Measurements from ENCODE around the gene CYGB. TPM values are rescaled to one million over a fixed set of nuclear protein-coding genes. Genes with fewer than 3 reads are reported as not detected.

CYGB gene
- total and polyA plus RNA-seq, 2 of the 13 experiments (the other 11 are each of a cell fraction or from before 2014, with no cell fraction given), result 18.9 to 27.1 TPM

DNA sequence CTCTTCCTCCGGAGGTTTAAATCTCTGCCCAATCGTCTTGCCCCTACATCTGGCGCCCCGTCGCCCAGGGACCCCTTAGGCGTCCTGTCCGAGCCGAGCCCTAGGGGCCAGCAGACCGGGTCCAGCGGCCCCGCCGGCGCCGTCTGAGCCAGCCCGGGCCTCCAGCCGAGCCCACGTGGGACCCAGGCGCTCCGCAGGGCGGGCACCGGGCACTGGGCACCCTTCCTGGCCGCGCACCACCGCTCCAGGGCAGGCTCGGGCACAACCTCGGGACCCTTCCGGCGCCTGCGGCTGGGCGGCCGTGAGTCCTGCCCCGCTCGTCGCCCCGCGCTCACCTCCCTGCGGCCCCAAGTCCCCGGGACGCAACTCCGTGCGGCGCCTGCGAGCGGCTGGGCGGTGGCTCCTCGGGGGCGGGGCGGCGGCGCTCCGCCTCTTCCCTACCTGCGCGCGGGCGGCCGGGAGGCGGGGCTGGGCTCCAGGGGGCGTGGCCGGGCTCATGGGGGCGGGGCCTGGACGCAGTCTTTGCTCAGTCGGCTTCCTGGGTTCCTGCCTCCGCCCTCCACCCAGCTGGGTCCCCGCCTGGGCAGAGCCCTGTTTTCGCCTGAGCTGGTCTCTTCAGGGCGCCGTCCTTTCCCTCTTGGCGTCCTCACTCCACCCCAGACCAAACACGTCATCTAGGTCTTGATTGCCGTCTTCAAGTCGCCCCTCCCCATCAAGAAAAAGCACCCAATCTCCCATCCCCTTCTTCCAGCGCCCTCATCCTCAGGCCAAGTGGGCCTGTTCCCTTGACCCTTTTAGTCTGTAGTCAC is 36.3 kb downstream of the CYGB start, which contains the start of gene RHBDF2 (continued):
- TF ChIP-seq, protein P1, sequence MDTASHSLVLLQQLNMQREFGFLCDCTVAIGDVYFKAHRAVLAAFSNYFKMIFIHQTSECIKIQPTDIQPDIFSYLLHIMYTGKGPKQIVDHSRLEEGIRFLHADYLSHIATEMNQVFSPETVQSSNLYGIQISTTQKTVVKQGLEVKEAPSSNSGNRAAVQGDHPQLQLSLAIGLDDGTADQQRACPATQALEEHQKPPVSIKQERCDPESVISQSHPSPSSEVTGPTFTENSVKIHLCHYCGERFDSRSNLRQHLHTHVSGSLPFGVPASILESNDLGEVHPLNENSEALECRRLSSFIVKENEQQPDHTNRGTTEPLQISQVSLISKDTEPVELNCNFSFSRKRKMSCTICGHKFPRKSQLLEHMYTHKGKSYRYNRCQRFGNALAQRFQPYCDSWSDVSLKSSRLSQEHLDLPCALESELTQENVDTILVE (CRISPR knock-in tag; IDR thresholded peaks at IDR 0.05), result no peak
- TF ChIP-seq SRSF1 (optimal IDR thresholded peaks at IDR 0.05; ENCODE audit: low read depth, low read length) (no peak), IRF2 (CRISPR knock-in tag; IDR thresholded peaks at IDR 0.05) (0 out of 2 replicates have a peak, but pooled peaks have one; percentile 28), NFIC (IDR thresholded peaks at IDR 0.05; ENCODE audit: low read length) (no peak), CBFB (CRISPR knock-in tag; IDR thresholded peaks at IDR 0.05) (no peak), GFI1 (CRISPR knock-in tag; IDR thresholded peaks at IDR 0.05; ENCODE audit: borderline replicate concordance) (no peak), REPIN1 (CRISPR knock-in tag; IDR thresholded peaks at IDR 0.05; ENCODE audit: borderline replicate concordance, low read depth) (no peak), DNMT1 (CRISPR knock-in tag; IDR thresholded peaks at IDR 0.05) (0 out of 2 replicates have a peak, but pooled peaks have one; percentile 61), SMARCC2 (IDR thresholded peaks at IDR 0.05) (no peak), ZNF672 (CRISPR knock-in tag; IDR thresholded peaks at IDR 0.05) (no peak), JARID2 (CRISPR knock-in tag; IDR thresholded peaks at IDR 0.05; ENCODE audit: insufficient replicate concordance) (no peak), NCOA2 (CRISPR knock-in tag; IDR thresholded peaks at IDR 0.05) (no peak), RFXAP (CRISPR knock-in tag; IDR thresholded peaks at IDR 0.05; ENCODE audit: borderline replicate concordance) (no peak), ZBTB38 (CRISPR knock-in tag; IDR thresholded peaks at IDR 0.05) (peak; percentile 87)
- TF ChIP-seq, protein P2, sequence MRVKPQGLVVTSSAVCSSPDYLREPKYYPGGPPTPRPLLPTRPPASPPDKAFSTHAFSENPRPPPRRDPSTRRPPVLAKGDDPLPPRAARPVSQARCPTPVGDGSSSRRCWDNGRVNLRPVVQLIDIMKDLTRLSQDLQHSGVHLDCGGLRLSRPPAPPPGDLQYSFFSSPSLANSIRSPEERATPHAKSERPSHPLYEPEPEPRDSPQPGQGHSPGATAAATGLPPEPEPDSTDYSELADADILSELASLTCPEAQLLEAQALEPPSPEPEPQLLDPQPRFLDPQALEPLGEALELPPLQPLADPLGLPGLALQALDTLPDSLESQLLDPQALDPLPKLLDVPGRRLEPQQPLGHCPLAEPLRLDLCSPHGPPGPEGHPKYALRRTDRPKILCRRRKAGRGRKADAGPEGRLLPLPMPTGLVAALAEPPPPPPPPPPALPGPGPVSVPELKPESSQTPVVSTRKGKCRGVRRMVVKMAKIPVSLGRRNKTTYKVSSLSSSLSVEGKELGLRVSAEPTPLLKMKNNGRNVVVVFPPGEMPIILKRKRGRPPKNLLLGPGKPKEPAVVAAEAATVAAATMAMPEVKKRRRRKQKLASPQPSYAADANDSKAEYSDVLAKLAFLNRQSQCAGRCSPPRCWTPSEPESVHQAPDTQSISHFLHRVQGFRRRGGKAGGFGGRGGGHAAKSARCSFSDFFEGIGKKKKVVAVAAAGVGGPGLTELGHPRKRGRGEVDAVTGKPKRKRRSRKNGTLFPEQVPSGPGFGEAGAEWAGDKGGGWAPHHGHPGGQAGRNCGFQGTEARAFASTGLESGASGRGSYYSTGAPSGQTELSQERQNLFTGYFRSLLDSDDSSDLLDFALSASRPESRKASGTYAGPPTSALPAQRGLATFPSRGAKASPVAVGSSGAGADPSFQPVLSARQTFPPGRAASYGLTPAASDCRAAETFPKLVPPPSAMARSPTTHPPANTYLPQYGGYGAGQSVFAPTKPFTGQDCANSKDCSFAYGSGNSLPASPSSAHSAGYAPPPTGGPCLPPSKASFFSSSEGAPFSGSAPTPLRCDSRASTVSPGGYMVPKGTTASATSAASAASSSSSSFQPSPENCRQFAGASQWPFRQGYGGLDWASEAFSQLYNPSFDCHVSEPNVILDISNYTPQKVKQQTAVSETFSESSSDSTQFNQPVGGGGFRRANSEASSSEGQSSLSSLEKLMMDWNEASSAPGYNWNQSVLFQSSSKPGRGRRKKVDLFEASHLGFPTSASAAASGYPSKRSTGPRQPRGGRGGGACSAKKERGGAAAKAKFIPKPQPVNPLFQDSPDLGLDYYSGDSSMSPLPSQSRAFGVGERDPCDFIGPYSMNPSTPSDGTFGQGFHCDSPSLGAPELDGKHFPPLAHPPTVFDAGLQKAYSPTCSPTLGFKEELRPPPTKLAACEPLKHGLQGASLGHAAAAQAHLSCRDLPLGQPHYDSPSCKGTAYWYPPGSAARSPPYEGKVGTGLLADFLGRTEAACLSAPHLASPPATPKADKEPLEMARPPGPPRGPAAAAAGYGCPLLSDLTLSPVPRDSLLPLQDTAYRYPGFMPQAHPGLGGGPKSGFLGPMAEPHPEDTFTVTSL (CRISPR knock-in tag; IDR thresholded peaks at IDR 0.05; ENCODE audit: borderline replicate concordance), result no peak
- TF ChIP-seq, protein P3, sequence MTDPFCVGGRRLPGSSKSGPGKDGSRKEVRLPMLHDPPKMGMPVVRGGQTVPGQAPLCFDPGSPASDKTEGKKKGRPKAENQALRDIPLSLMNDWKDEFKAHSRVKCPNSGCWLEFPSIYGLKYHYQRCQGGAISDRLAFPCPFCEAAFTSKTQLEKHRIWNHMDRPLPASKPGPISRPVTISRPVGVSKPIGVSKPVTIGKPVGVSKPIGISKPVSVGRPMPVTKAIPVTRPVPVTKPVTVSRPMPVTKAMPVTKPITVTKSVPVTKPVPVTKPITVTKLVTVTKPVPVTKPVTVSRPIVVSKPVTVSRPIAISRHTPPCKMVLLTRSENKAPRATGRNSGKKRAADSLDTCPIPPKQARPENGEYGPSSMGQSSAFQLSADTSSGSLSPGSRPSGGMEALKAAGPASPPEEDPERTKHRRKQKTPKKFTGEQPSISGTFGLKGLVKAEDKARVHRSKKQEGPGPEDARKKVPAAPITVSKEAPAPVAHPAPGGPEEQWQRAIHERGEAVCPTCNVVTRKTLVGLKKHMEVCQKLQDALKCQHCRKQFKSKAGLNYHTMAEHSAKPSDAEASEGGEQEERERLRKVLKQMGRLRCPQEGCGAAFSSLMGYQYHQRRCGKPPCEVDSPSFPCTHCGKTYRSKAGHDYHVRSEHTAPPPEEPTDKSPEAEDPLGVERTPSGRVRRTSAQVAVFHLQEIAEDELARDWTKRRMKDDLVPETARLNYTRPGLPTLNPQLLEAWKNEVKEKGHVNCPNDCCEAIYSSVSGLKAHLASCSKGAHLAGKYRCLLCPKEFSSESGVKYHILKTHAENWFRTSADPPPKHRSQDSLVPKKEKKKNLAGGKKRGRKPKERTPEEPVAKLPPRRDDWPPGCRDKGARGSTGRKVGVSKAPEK (CRISPR knock-in tag; IDR thresholded peaks at IDR 0.05; ENCODE audit: borderline replicate concordance), result no peak
- TF ChIP-seq, protein P4, sequence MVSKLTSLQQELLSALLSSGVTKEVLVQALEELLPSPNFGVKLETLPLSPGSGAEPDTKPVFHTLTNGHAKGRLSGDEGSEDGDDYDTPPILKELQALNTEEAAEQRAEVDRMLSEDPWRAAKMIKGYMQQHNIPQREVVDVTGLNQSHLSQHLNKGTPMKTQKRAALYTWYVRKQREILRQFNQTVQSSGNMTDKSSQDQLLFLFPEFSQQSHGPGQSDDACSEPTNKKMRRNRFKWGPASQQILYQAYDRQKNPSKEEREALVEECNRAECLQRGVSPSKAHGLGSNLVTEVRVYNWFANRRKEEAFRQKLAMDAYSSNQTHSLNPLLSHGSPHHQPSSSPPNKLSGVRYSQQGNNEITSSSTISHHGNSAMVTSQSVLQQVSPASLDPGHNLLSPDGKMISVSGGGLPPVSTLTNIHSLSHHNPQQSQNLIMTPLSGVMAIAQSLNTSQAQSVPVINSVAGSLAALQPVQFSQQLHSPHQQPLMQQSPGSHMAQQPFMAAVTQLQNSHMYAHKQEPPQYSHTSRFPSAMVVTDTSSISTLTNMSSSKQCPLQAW (CRISPR knock-in tag; IDR thresholded peaks at IDR 0.05), result no peak; the same call in 1 of the 2 replicates
